ENCODE results near the gene MYL10. TPM values are rescaled to one million over a fixed set of nuclear protein-coding genes. Genes with fewer than 3 reads are reported as not detected.
"Not testable (repeated sequence)": the region's sequence is repeated elsewhere in the genome, so short reads cannot be mapped to it uniquely, and the experiment has no call there.

MYL10 gene
- polyA plus RNA-seq, 2 of the 4 experiments (the other 2 are of a cell fraction): not detected

DNA sequence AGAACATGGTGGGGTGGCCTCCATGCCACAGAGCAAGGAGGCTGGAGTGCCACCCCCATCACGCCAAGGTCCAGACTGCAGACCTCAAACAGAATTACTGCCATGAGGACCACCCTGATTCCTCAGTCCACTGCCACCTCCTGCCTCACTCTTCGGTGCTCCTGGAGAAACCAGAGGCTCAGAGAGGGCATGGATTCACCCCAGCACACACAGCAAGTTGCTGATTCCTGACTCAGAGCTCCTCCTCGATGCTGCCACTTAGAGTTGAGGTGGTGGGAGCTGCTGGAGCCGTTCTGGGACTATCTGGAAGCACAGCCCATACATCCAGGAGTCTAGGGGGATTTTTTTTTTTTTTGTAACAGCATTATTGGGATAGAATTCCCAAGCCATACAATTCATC, 22.0 kb upstream of the MYL10 start:
- Histone ChIP-seq H3K4me1 (0 out of 3 replicates have a peak, but pooled peaks cover 4% of the 10 kb centered on the region), H3K4me3 (no peak overlapping the region), H3K4me2 (peak overlapping the region; percentile 40; the same call in 2 of the 3 replicates), H3K9me3 (no peaks in the 10 kb centered on the region), H3K27ac (no peak overlapping the region)
- WGBS (ENCODE audit: missing lambda C conversion rate): 42% methylated on average over 3 of the region's 4 CpGs
- TF ChIP-seq HOXA7 (CRISPR knock-in tag; IDR thresholded peaks at IDR 0.05): no peak
- TF ChIP-seq MYC (IDR thresholded peaks at IDR 0.05; ENCODE audit: borderline replicate concordance, low read length): no peak
- TF ChIP-seq RAD21 (conservative IDR thresholded peaks at IDR 0.05 in 1 of 2, IDR thresholded peaks at IDR 0.05 in 1 of 2): no peak
- no peak for TF ChIP-seq FOSB (CRISPR knock-in tag; IDR thresholded peaks at IDR 0.05)
- no peak for TF ChIP-seq TP53 (CRISPR knock-in tag; IDR thresholded peaks at IDR 0.05)
- TF ChIP-seq ZFP36 (IDR thresholded peaks at IDR 0.05; ENCODE audit: borderline replicate concordance, partially characterized antibody): peak; percentile 66
- TF ChIP-seq CBX2 (IDR thresholded peaks at IDR 0.05; ENCODE audit: borderline replicate concordance, low read depth): no peak
- no peak for TF ChIP-seq ZSCAN20 (CRISPR knock-in tag; IDR thresholded peaks at IDR 0.05)
- TF ChIP-seq PHF8 (IDR thresholded peaks at IDR 0.05; ENCODE audit: borderline replicate concordance, low read depth): no peak
- CTCF ChIA-PET: interaction anchor here (1.0 to 2.3 kb wide), 4 partner anchors 48 to 621 kb away, joined by 3 to 6 read pairs (median 4); no protein-coding TSS in a partner anchor
- DNase-seq (ENCODE audit: low read depth in 1 of 2, low spot score in 1 of 2) (no peak), FAIRE-seq (no peak), ATAC-seq (no peak; a peak in 1 of 6 replicates)
- POLR2A ChIA-PET: interaction anchor here (0.7 kb wide), 1 partner anchor 265 kb away, joined by 3 read pairs; no protein-coding TSS in a partner anchor

DNA sequence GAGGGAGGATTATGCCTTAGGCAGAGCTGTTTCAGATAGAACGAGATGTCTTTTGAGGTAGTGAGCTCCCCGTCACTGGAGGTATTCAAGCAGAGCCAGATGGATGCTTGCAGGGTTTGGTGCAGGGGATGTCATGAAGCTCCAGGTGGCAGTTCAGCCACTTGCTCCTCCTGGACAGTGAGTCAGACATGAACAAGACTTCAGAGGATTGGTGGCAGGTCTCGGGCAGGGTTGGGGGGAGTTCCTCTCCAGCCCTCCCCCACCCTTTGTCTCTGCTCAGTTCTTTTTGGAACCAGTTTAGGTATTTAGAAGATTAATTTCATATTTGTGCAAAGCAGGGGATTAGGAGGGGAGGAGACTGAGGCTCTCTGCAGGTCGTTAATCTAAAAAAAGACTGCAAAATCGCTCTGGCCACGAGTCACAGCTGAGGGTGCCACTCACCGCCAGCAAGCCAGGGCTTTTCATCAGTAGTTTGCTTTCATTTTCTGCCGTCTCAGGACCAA, 21.5 kb upstream of the MYL10 start:
- Histone ChIP-seq H3K9me3 (no peaks in the 10 kb centered on the region), H3K27ac (no peak overlapping the region), H3K4me3 (no peak overlapping the region), H3K4me2 (peak overlapping the region; percentile 40; the same call in 2 of the 3 replicates), H3K4me1 (0 out of 3 replicates have a peak, but pooled peaks cover 4% of the 10 kb centered on the region)
- POLR2A ChIA-PET: interaction anchor here (0.7 kb wide), 1 partner anchor 265 kb away, joined by 3 read pairs; no protein-coding TSS in a partner anchor
- ATAC-seq: peak in 1 of 2 experiments; percentile 29; a peak in 1 of 6 replicates
- FAIRE-seq: no peak
- 32% methylated on average over 8 of the region's 8 CpGs for WGBS (ENCODE audit: missing lambda C conversion rate)
- TF ChIP-seq, protein P1, sequence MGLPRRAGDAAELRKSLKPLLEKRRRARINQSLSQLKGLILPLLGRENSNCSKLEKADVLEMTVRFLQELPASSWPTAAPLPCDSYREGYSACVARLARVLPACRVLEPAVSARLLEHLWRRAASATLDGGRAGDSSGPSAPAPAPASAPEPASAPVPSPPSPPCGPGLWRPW (IDR thresholded peaks at IDR 0.05): no peak
- TF ChIP-seq ZFP36 (IDR thresholded peaks at IDR 0.05; ENCODE audit: borderline replicate concordance, partially characterized antibody) (peak; percentile 72), HOXB13 (CRISPR knock-in tag; IDR thresholded peaks at IDR 0.05; ENCODE audit: low read depth) (no peak), FOSB (CRISPR knock-in tag; IDR thresholded peaks at IDR 0.05) (no peak)
- no peak for DNase-seq (ENCODE audit: low read depth in 1 of 2, low spot score in 1 of 2)
- CTCF ChIA-PET: interaction anchor here (0.9 to 1.6 kb wide), 5 partner anchors 11 to 108 kb away, joined by 3 to 8 read pairs (median 5); no protein-coding TSS in a partner anchor

DNA sequence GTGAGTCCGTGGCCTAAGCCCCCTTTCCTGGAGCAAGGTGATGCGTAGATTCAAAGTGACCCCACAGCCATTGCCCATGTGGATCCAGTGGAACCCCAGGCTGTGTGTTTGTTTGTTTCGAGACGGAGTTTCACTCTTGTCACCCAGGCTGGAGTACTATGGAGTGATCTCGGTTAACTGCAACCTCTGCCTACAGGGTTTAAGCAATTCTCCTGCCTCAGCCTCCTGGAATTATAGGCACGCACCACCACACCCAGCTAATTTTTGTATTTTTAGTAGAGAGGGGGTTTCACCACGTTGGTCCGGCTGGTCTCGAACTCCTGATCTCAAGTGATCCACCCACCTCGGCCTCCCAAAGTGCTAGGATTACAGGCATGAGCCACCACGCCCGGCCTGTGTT, 18.8 kb upstream of the MYL10 start:
- H3K4me3 ChIP-seq; H3K4me2 ChIP-seq; DNase-seq (ENCODE audit: low read depth in 1 of 2, low spot score in 1 of 2); POLR2A ChIA-PET; FAIRE-seq; H3K9me3 ChIP-seq; ATAC-seq; H3K27ac ChIP-seq: not testable (repeated sequence)
- 75% methylated on average over 12 of the region's 12 CpGs for WGBS (ENCODE audit: missing lambda C conversion rate)
- H3K4me1 ChIP-seq: peaks cover 15% of the 10 kb centered on the region; the same call in 2 of the 3 replicates
- CTCF ChIA-PET: interaction anchor here (1.4 kb wide), 1 partner anchor 46 kb away, joined by 4 read pairs; no protein-coding TSS in a partner anchor

DNA sequence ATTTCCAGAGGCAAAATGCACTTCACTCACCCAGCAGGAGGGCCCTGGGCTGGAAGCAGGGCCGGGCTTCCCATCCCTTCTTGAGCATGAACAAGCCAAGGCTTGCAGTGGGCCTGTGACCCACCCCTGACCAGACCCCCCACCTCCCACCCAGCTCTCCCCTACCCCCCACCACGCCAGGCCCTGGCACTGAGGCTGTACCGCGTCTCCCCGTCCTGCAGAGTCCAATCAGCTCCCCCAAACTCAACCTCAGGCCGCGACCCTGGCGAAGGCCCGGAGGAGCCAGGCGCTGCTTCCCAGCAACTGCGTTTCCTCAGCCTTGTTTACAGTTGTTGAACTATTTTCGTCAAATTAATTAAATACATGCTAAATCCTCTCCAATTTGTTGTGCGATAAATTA, 16.9 kb upstream of the MYL10 start:
- FAIRE-seq (no peak), ATAC-seq (no peak), DNase-seq (ENCODE audit: low read depth in 1 of 2, low spot score in 1 of 2) (no peak)
- no peaks in the 10 kb centered on the region for H3K9me3 ChIP-seq
- peak overlapping the region in 1 of 2 experiments; percentile 52; a peak in 1 of 6 replicates for H3K27ac ChIP-seq
- POLR2A ChIA-PET: no interaction called here
- peaks cover 11% of the 10 kb centered on the region; the same call in 2 of the 3 replicates for H3K4me1 ChIP-seq
- WGBS (ENCODE audit: missing lambda C conversion rate): 91% methylated on average over 12 of the region's 13 CpGs
- H3K4me3 ChIP-seq: no peak overlapping the region
- CTCF ChIA-PET: interaction anchor here (1.5 kb wide), 2 partner anchors 16 to 43 kb away, joined by 3 to 4 read pairs; partner anchors contain the start of gene MYL10
- no peak overlapping the region for H3K4me2 ChIP-seq
- TF ChIP-seq TP53 (CRISPR knock-in tag; IDR thresholded peaks at IDR 0.05) (no peak), ZNF302 (CRISPR knock-in tag; IDR thresholded peaks at IDR 0.05) (no peak), FOSL2 (IDR thresholded peaks at IDR 0.05) (no peak), FOSL2 (CRISPR knock-in tag; IDR thresholded peaks at IDR 0.05) (no peak), RAD21 (conservative IDR thresholded peaks at IDR 0.05 in 1 of 2, IDR thresholded peaks at IDR 0.05 in 1 of 2) (no peak), KDM5A (IDR thresholded peaks at IDR 0.05) (no peak), RARB (CRISPR knock-in tag; IDR thresholded peaks at IDR 0.05) (no peak), ESRRA (IDR thresholded peaks at IDR 0.05; ENCODE audit: borderline replicate concordance, low read length) (no peak), ZFP36 (IDR thresholded peaks at IDR 0.05; ENCODE audit: borderline replicate concordance, partially characterized antibody) (no peak), CHD4 (IDR thresholded peaks at IDR 0.05; ENCODE audit: borderline replicate concordance) (no peak), SREBF2 (IDR thresholded peaks at IDR 0.05) (no peak), POLR2AphosphoS2 (conservative IDR thresholded peaks at IDR 0.05; ENCODE audit: low read length) (no peak), PHF8 (IDR thresholded peaks at IDR 0.05; ENCODE audit: borderline replicate concordance, low read depth) (no peak), EHF (CRISPR knock-in tag; IDR thresholded peaks at IDR 0.05) (no peak), NPAS2 (CRISPR knock-in tag; IDR thresholded peaks at IDR 0.05; ENCODE audit: borderline replicate concordance) (no peak), CBX2 (IDR thresholded peaks at IDR 0.05; ENCODE audit: borderline replicate concordance, low read depth) (no peak), EP300 (IDR thresholded peaks at IDR 0.05) (no peak), HOXB5 (CRISPR knock-in tag; IDR thresholded peaks at IDR 0.05) (no peak), POLR2A (IDR thresholded peaks at IDR 0.05; ENCODE audit: low read length) (no peak)
- TF ChIP-seq, protein P2, sequence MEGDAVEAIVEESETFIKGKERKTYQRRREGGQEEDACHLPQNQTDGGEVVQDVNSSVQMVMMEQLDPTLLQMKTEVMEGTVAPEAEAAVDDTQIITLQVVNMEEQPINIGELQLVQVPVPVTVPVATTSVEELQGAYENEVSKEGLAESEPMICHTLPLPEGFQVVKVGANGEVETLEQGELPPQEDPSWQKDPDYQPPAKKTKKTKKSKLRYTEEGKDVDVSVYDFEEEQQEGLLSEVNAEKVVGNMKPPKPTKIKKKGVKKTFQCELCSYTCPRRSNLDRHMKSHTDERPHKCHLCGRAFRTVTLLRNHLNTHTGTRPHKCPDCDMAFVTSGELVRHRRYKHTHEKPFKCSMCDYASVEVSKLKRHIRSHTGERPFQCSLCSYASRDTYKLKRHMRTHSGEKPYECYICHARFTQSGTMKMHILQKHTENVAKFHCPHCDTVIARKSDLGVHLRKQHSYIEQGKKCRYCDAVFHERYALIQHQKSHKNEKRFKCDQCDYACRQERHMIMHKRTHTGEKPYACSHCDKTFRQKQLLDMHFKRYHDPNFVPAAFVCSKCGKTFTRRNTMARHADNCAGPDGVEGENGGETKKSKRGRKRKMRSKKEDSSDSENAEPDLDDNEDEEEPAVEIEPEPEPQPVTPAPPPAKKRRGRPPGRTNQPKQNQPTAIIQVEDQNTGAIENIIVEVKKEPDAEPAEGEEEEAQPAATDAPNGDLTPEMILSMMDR (IDR thresholded peaks at IDR 0.05): no peak
- TF ChIP-seq, protein P3, sequence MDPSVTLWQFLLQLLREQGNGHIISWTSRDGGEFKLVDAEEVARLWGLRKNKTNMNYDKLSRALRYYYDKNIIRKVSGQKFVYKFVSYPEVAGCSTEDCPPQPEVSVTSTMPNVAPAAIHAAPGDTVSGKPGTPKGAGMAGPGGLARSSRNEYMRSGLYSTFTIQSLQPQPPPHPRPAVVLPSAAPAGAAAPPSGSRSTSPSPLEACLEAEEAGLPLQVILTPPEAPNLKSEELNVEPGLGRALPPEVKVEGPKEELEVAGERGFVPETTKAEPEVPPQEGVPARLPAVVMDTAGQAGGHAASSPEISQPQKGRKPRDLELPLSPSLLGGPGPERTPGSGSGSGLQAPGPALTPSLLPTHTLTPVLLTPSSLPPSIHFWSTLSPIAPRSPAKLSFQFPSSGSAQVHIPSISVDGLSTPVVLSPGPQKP (IDR thresholded peaks at IDR 0.05; ENCODE audit: low read depth, low read length): no peak

Data from A549 (cell line).